ENCODE results near the gene CCDC120. TPM values are rescaled to one million over a fixed set of nuclear protein-coding genes. Genes with fewer than 3 reads are reported as not detected.

CCDC120 gene
- total and polyA plus RNA-seq, 9 of the 15 experiments (the other 6 are each of a cell fraction or from before 2014, with no cell fraction given), result 0.13 to 3.6 (median 0.54) TPM

GRCh38 chrX:49066690-49067089, 7.9 kb downstream of the CCDC120 start:
- POLR2A ChIA-PET, result interaction anchor here (1.2 kb wide), 1 partner anchor 11 kb away, joined by 4 read pairs; no protein-coding TSS in a partner anchor
- CTCF ChIA-PET (ENCODE audit: low intra/inter-chr PET ratio), result no interaction called here
- Histone ChIP-seq H3K9me3 (replicated peaks; ENCODE audit: control insufficient read depth, insufficient read depth, low read depth, low read length) (no peaks in the 10 kb centered on the region), H3K4me2 (ENCODE audit: insufficient read depth, low read length) (no peak overlapping the region), H3K79me2 (ENCODE audit: control insufficient read depth, insufficient read depth, low read length) (no peaks in the 10 kb centered on the region), H3K36me3 (ENCODE audit: control insufficient read depth, insufficient read depth, low read length) (no peaks in the 10 kb centered on the region), H3K4me3 (no peak overlapping the region), H3K27ac (ENCODE audit: extremely low read depth, low read depth, low read length) (no peak overlapping the region), H2AFZ (ENCODE audit: low read depth, low read length) (no peak overlapping the region), H4K20me1 (replicated peaks; ENCODE audit: control insufficient read depth, insufficient read depth, low read length) (no peaks in the 10 kb centered on the region), H3K4me1 (replicated peaks in 1 of 2; ENCODE audit: control insufficient read depth in 2 of 2, insufficient read depth in 2 of 2, low read length in 2 of 2) (peaks cover 0 to 30% of the 10 kb centered on the region in 2 experiments; a peak in 3 of 5 replicates), H3K9me1 (ENCODE audit: control insufficient read depth, insufficient read depth, low read length) (no peaks in the 10 kb centered on the region), H3K27me3 (ENCODE audit: control insufficient read depth in 2 of 2, insufficient read depth in 2 of 2, low read length in 2 of 2) (no peaks in the 10 kb centered on the region), H3K9ac (ENCODE audit: insufficient read depth in 1 of 2, low read depth in 2 of 2, low read length in 2 of 2) (no peak overlapping the region)
- no peak for FAIRE-seq
- no peak for ATAC-seq
- in situ Hi-C loops (cut with MboI) (no loop called here), intact Hi-C loops (cut with micrococcal nuclease) (no loop called here)
- TF ChIP-seq NKRF (IDR thresholded peaks at IDR 0.05; ENCODE audit: borderline replicate concordance), result no peak
- TF ChIP-seq GMEB1 (CRISPR knock-in tag; IDR thresholded peaks at IDR 0.05), result no peak
- no peak for TF ChIP-seq SIRT6 (IDR thresholded peaks at IDR 0.05; ENCODE audit: low read depth, low read length)
- no peak for TF ChIP-seq NR2F6 (CRISPR knock-in tag; IDR thresholded peaks at IDR 0.05)
- TF ChIP-seq SMAD4 (CRISPR knock-in tag; conservative IDR thresholded peaks at IDR 0.05), result no peak
- TF ChIP-seq FOXK1 (CRISPR knock-in tag; IDR thresholded peaks at IDR 0.05; ENCODE audit: borderline replicate concordance), result no peak
- TF ChIP-seq FOS (IDR thresholded peaks at IDR 0.05; ENCODE audit: extremely low read depth, insufficient read length), result no peak
- TF ChIP-seq ZNF785 (CRISPR knock-in tag; IDR thresholded peaks at IDR 0.05), result no peak
- TF ChIP-seq HOXB6 (CRISPR knock-in tag; IDR thresholded peaks at IDR 0.05; ENCODE audit: borderline replicate concordance), result no peak
- TF ChIP-seq KDM4B (IDR thresholded peaks at IDR 0.05; ENCODE audit: borderline replicate concordance in 2 of 2, low read depth in 1 of 2), result no peak
- TF ChIP-seq TEAD4 (IDR thresholded peaks at IDR 0.05; ENCODE audit: low read length), result no peak
- TF ChIP-seq TEAD4 (CRISPR knock-in tag; IDR thresholded peaks at IDR 0.05; ENCODE audit: borderline replicate concordance), result no peak
- TF ChIP-seq PURB (CRISPR knock-in tag; IDR thresholded peaks at IDR 0.05; ENCODE audit: low read depth), result no peak
- no peak for TF ChIP-seq TCF3 (CRISPR knock-in tag; IDR thresholded peaks at IDR 0.05)
- no peak for TF ChIP-seq ZNF24 (IDR thresholded peaks at IDR 0.05)
- no peak for TF ChIP-seq BRCA1 (IDR thresholded peaks at IDR 0.05)
- no peak for TF ChIP-seq BRCA1 (CRISPR knock-in tag; IDR thresholded peaks at IDR 0.05)
- TF ChIP-seq HNRNPK (IDR thresholded peaks at IDR 0.05; ENCODE audit: low read depth, low read length, poor library complexity, severe bottlenecking), result no peak
- no peak for TF ChIP-seq TSC22D4 (tag; IDR thresholded peaks at IDR 0.05)
- 75% methylated on average over 8 of the region's 9 CpGs for WGBS (ENCODE audit: insufficient coverage, low coverage, missing lambda C conversion rate)
- no TSS peak for BruUV-seq (replicated peaks)
- no peak for DNase-seq (ENCODE audit: extremely low read depth in 1 of 4, low spot score in 3 of 4)
